SU-DHL-6 (cell line): ENCODE measurements around the gene TH.

Source experiments
- H2AFZ ChIP-seq: fragments of 200-600 bp; sonication (generic); 2 replicates; pipeline ENCODE4 v1.6.1; 2014; ENCODE audit warnings: low read depth, mild to moderate bottlenecking, moderate library complexity, mixed read lengths, antibody characterized with exemption, low read length; ENCODE audit not compliant: severe bottlenecking
- H3F3A ChIP-seq: fragments of 200-600 bp; shearing (Covaris generic); 2 replicates; pipeline ENCODE4 v1.6.0; 2016; ENCODE audit warnings: antibody characterized with exemption, mild to moderate bottlenecking; ENCODE audit not compliant: insufficient read depth
- H3K27ac ChIP-seq: fragments of 200-600 bp; sonication (generic); 2 replicates; pipeline ENCODE4 v1.5.1; 2016; ENCODE audit warnings: low read depth, mild to moderate bottlenecking, low read length, moderate library complexity, mixed read lengths
- H3K27me3 ChIP-seq: fragments of 200-600 bp; sonication (generic), shearing (Covaris generic); 2 replicates; pipeline ENCODE4 v1.6.0; 2014; ENCODE audit warnings: mild to moderate bottlenecking, low read length
- H3K36me3 ChIP-seq: fragments of 200-600 bp; sonication (generic); 2 replicates; pipeline ENCODE4 v1.6.1; 2014; ENCODE audit warnings: mild to moderate bottlenecking, low read length, mixed read lengths
- H3K4me2 ChIP-seq: fragments of 300-600, 200-600 bp; shearing (Covaris generic), sonication (generic); 2 replicates; pipeline ENCODE4 v1.6.0; 2014; ENCODE audit warnings: low read length, low read depth, mild to moderate bottlenecking; ENCODE audit not compliant: poor library complexity, severe bottlenecking
- H3K4me3 ChIP-seq: fragments of 200-600 bp; sonication (generic); 2 replicates; pipeline ENCODE4 v1.5.1; 2014; ENCODE audit warnings: antibody characterized with exemption, low read length, mild to moderate bottlenecking, mixed read lengths; ENCODE audit not compliant: insufficient read depth, poor library complexity, severe bottlenecking
- H3K79me2 ChIP-seq: fragments of 200-600 bp; sonication (generic); 2 replicates; pipeline ENCODE4 v1.6.1; 2014; ENCODE audit warnings: mild to moderate bottlenecking, low read length, moderate library complexity; ENCODE audit not compliant: insufficient read depth
- H3K9ac ChIP-seq: fragments of 200-600 bp; sonication (generic); 2 replicates; pipeline ENCODE4 v1.7.0; 2014; ENCODE audit warnings: mild to moderate bottlenecking, low read length
- H3K9me2 ChIP-seq: fragments of 200-600 bp; sonication (generic); replicated peaks from 2 replicates; pipeline ENCODE4 v1.6.1; 2014; ENCODE audit warnings: low read length; ENCODE audit not compliant: insufficient read depth
- H3K9me3 ChIP-seq: fragments of 200-600 bp; sonication (generic); 2 replicates; pipeline ENCODE4 v1.6.1; 2014; ENCODE audit warnings: low read length, mixed read lengths; ENCODE audit not compliant: insufficient read depth
- H4K20me1 ChIP-seq: fragments of 200-600 bp; sonication (generic); 2 replicates; pipeline ENCODE4 v1.6.1; 2014; ENCODE audit warnings: low read depth, mild to moderate bottlenecking, antibody characterized with exemption, low read length, moderate library complexity, mixed read lengths
- EZH2phosphoT487 ChIP-seq: fragments of 200-600 bp; sonication (generic), shearing (Covaris generic); conservative IDR thresholded peaks from 2 replicates; pipeline ENCODE4 v1.6.1; 2018; ENCODE audit warnings: mild to moderate bottlenecking, antibody characterized with exemption, low read length, moderate library complexity, mixed read lengths
- TF ChIP-seq, protein P1 (sequence below): fragments of 200-600 bp; sonication (generic); IDR thresholded peaks from one replicate; pipeline ENCODE4 v1.5.1; 2017; ENCODE audit warnings: antibody characterized with exemption, mild to moderate bottlenecking, low read length, moderate library complexity; ENCODE audit not compliant: insufficient read depth, poor library complexity, severe bottlenecking

Gene TH

DNA sequence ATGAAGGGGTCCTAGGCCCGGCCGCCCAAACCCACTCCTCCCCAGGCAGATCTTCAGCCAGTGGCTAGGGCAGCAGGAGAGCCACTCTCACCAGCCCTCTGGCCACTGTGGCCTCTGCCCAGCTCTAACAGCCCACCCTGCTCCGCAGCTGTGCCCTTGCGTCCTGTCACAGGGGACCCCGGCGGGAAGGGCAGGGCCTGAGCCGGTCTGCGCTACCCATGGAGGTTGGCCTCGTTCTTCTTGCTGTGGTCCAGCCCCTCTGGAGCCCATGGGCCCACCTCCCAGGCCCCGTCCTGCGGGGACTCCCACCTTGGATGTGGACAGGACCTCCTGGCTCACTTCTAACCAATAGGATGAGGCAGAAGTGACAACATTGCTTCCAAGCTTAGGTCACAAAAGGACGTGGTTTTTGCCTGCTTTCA is 38.3 kb upstream of the TH start:
- Histone ChIP-seq H3K9ac (no peak overlapping the region), H3K27ac (no peak overlapping the region), H3K27me3 (no peaks in the 10 kb centered on the region), H2AFZ (no peak overlapping the region), H3K9me2 (no peaks in the 10 kb centered on the region), H3K36me3 (no peaks in the 10 kb centered on the region), H3K4me2 (no peak overlapping the region), H3K4me3 (no peak overlapping the region), H3K9me3 (no peaks in the 10 kb centered on the region), H4K20me1 (no peaks in the 10 kb centered on the region), H3F3A (no peaks in the 10 kb centered on the region), H3K79me2 (no peaks in the 10 kb centered on the region)
- TF ChIP-seq, protein P1, sequence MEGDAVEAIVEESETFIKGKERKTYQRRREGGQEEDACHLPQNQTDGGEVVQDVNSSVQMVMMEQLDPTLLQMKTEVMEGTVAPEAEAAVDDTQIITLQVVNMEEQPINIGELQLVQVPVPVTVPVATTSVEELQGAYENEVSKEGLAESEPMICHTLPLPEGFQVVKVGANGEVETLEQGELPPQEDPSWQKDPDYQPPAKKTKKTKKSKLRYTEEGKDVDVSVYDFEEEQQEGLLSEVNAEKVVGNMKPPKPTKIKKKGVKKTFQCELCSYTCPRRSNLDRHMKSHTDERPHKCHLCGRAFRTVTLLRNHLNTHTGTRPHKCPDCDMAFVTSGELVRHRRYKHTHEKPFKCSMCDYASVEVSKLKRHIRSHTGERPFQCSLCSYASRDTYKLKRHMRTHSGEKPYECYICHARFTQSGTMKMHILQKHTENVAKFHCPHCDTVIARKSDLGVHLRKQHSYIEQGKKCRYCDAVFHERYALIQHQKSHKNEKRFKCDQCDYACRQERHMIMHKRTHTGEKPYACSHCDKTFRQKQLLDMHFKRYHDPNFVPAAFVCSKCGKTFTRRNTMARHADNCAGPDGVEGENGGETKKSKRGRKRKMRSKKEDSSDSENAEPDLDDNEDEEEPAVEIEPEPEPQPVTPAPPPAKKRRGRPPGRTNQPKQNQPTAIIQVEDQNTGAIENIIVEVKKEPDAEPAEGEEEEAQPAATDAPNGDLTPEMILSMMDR = no peak
- no peak for TF ChIP-seq EZH2phosphoT487

DNA sequence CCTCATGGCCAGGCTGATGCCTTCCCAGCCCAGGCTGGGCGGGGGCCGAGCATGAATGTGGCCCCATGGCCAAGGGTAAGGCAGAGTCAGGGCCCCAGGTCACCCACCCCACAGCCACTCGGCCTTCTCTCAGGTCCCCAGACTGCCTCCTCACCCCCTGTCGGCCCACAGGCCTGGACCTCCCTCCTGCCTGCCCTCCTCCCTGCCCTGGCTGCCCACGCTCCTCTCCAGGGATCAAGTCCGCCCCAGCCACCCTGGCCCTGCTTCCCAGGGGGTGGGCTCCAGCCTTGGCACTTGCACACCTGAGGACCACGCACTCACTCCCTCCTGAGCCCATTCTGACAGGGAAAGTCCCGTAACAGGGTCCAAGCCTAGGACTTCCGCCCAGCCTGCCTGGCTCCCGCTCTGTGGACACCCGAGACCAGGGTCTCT is 37.8 kb upstream of the TH start:
- Histone ChIP-seq H4K20me1 (no peaks in the 10 kb centered on the region), H3K36me3 (no peaks in the 10 kb centered on the region), H3K4me2 (no peak overlapping the region), H3K9me3 (no peaks in the 10 kb centered on the region), H3K9ac (no peak overlapping the region), H3K9me2 (no peaks in the 10 kb centered on the region), H2AFZ (no peak overlapping the region), H3K27me3 (no peaks in the 10 kb centered on the region), H3F3A (no peaks in the 10 kb centered on the region), H3K4me3 (no peak overlapping the region), H3K79me2 (no peaks in the 10 kb centered on the region), H3K27ac (no peak overlapping the region)
- TF ChIP-seq EZH2phosphoT487 = no peak
- TF ChIP-seq, protein P1 = no peak

DNA sequence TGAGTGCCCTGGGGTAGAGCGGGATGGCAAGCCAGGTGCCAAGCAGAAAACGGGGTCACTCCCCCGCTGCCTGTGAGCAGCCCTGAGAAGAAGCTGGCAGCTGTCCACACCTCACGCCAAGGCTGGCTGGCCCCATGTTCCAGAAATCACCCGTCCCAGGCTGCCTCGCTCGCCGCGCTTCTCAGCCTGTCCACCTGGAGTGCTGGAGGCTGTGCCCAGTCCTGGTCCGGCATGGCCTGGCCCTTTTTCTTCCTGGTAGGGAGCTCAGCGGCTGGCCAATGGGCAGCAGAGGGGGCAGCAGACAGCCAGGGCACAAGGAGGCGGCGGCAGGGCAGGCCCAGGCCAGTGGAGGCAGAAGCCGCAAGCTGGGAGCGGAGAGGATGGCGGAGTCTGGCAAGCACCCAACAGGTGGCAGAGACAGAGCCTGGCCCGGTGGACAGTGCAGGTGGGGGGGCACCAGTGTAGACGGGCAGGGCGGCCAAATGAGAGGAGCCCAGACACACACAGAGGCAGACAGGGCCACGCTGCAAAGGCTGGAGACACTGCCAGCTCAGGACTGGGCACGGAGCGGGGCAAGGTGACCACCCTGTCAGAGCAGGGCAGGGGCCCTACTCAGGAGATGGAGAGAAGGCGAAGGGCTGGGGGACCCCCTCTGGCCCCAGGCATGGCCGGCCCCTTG is 37.2 kb upstream of the TH start:
- Histone ChIP-seq H3F3A (no peaks in the 10 kb centered on the region), H3K79me2 (no peaks in the 10 kb centered on the region), H3K9me3 (no peaks in the 10 kb centered on the region), H3K27ac (no peak overlapping the region), H4K20me1 (no peaks in the 10 kb centered on the region), H3K9ac (no peak overlapping the region), H3K4me2 (no peak overlapping the region), H3K27me3 (no peaks in the 10 kb centered on the region), H3K36me3 (no peaks in the 10 kb centered on the region), H2AFZ (no peak overlapping the region), H3K9me2 (no peaks in the 10 kb centered on the region), H3K4me3 (no peak overlapping the region)
- TF ChIP-seq, protein P1 = no peak
- no peak for TF ChIP-seq EZH2phosphoT487
